ENCODE data around the gene VPS26B. TPM values are rescaled to one million over a fixed set of nuclear protein-coding genes. Genes with fewer than 3 reads are reported as not detected.
"Not testable (repeated sequence)": the region's sequence is repeated elsewhere in the genome, so short reads cannot be mapped to it uniquely, and the experiment has no call there.

The VPS26B gene
- total RNA-seq, 1 donor from 2014 or later: 26.9 TPM

- no peak for TF ChIP-seq CTCF (IDR thresholded peaks at IDR 0.05; ENCODE audit: insufficient read depth, low read length, poor library complexity, severe bottlenecking)
- no peak for DNase-seq (ENCODE audit: low read depth)
- Histone ChIP-seq H3K36me3 (ENCODE audit: control insufficient read depth, insufficient read depth, low read length) (no peaks in the 10 kb centered on the region), H3K4me3 (ENCODE audit: low read depth, low read length) (no peak overlapping the region), H3K27me3 (ENCODE audit: control insufficient read depth, insufficient read depth, low read length) (peaks cover 57% of the 10 kb centered on the region)
These were observed 50.7 kb downstream of the VPS26B start for GRCh38 chr11:134275188-134275533.

- peak within 1 kb of the TSS; percentile 3 for H3K4me3 ChIP-seq (ENCODE audit: low read depth, low read length)
- peaks cover 55% of the 10 kb centered on the region for H3K27me3 ChIP-seq (ENCODE audit: control insufficient read depth, insufficient read depth, low read length)
- TF ChIP-seq CTCF (IDR thresholded peaks at IDR 0.05; ENCODE audit: insufficient read depth, low read length, poor library complexity, severe bottlenecking): no peak
- DNase-seq (ENCODE audit: low read depth): no peak
- no peaks in the 10 kb centered on the region for H3K36me3 ChIP-seq (ENCODE audit: control insufficient read depth, insufficient read depth, low read length)
These were observed 51.3 kb downstream of the VPS26B start, which contains the start of gene GLB1L3 for GRCh38 chr11:134275534-134276395. Gene GLB1L3 (plus strand): TSS chr11:134276379. CDS start chr11:134276741, 362 bp downstream.

GRCh38 chr11:134276396-134277182 lies 52.1 kb downstream of the VPS26B start:
- peaks cover 53% of the 10 kb centered on the region for H3K27me3 ChIP-seq (ENCODE audit: control insufficient read depth, insufficient read depth, low read length)
- H3K36me3 ChIP-seq (ENCODE audit: control insufficient read depth, insufficient read depth, low read length): no peaks in the 10 kb centered on the region
- no peak for DNase-seq (ENCODE audit: low read depth)
- TF ChIP-seq CTCF (IDR thresholded peaks at IDR 0.05; ENCODE audit: insufficient read depth, low read length, poor library complexity, severe bottlenecking): no peak
- H3K4me3 ChIP-seq (ENCODE audit: low read depth, low read length): peak overlapping the region; percentile 3

- Histone ChIP-seq H3K36me3 (ENCODE audit: control insufficient read depth, insufficient read depth, low read length) (no peaks in the 10 kb centered on the region), H3K27me3 (ENCODE audit: control insufficient read depth, insufficient read depth, low read length) (peaks cover 46% of the 10 kb centered on the region), H3K4me3 (ENCODE audit: low read depth, low read length) (no peak overlapping the region)
- DNase-seq (ENCODE audit: low read depth): no peak
- no peak for TF ChIP-seq CTCF (IDR thresholded peaks at IDR 0.05; ENCODE audit: insufficient read depth, low read length, poor library complexity, severe bottlenecking)
These were observed 52.9 kb downstream of the VPS26B start for GRCh38 chr11:134277183-134278001.

- no peak for TF ChIP-seq CTCF (IDR thresholded peaks at IDR 0.05; ENCODE audit: insufficient read depth, low read length, poor library complexity, severe bottlenecking)
- no peak for DNase-seq (ENCODE audit: low read depth)
- H3K27me3 ChIP-seq (ENCODE audit: control insufficient read depth, insufficient read depth, low read length): peaks cover 39% of the 10 kb centered on the region
These were observed 53.9 kb downstream of the VPS26B start for GRCh38 chr11:134278356-134278755.

GRCh38 chr11:134281635-134282034 lies 57.2 kb downstream of the VPS26B start:
- not testable (repeated sequence) for H3K4me3 ChIP-seq (ENCODE audit: low read depth, low read length); H3K36me3 ChIP-seq (ENCODE audit: control insufficient read depth, insufficient read depth, low read length); DNase-seq (ENCODE audit: low read depth)
- H3K27me3 ChIP-seq (ENCODE audit: control insufficient read depth, insufficient read depth, low read length): peaks cover 19% of the 10 kb centered on the region

More at GRCh38 chr11:134278356-134278755, 53.9 kb downstream of the VPS26B start:
- Histone ChIP-seq H3K4me3 (ENCODE audit: low read depth, low read length) (no peak overlapping the region), H3K36me3 (ENCODE audit: control insufficient read depth, insufficient read depth, low read length) (no peaks in the 10 kb centered on the region)
